GM19043 (cell line): ENCODE measurements around the gene MIPOL1.
"Not testable (repeated sequence)": the region's sequence is repeated elsewhere in the genome, so short reads cannot be mapped to it uniquely, and the experiment has no call there.

Source experiments
- ATAC-seq: cut with Tn5 transposase; IDR thresholded peaks from one replicate; pipeline ENCODE4 v1.9.1; 2021; ENCODE audit warnings: low read depth; ENCODE audit not compliant: unreplicated experiment

The MIPOL1 gene

GRCh38 chr14:37278636-37279538 is 81.2 kb downstream of the MIPOL1 start:
- no peak for ATAC-seq

GRCh38 chr14:37279818-37280217 is 82.1 kb downstream of the MIPOL1 start:
- no peak for ATAC-seq

DNA sequence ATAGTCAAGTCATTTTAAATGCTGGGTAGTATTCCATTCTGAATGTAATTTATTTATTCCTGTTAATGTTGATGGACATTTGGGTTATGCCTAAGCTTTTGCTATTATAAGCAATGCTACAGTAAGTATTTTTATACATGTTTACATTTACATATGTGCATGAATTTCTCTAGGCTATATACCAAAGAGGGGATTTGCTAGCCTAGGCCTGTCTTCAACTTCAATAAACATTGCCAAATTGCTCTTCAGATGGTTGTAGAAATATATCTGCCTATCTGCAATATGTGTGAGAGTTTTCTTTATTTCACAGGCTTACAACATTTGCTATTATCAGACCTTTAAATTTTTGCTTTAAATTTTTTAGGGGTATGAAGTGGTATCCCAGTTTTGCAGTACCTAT is 87.0 kb downstream of the MIPOL1 start:
- no peak for ATAC-seq

- no peak for ATAC-seq
These were observed 87.5 kb downstream of the MIPOL1 start for GRCh38 chr14:37285220-37285619.

DNA sequence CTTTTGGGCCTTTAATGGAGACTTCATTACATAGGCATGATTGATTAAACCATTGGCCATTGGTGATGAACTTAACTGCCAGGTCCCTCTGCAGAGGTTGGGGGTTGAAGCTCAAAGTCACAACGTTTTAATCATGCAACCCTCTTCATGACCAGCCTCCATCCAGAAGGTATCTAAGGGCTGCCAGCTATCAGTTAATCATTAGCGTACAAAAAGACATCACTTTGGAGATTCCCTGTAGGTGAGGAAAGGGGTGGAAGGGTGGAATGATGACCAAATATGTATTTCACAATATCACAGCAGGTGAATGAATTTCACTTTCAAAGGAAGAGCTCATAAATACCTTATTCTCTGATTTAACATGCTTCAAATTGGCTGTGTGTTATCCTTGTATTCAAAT is 92.0 kb downstream of the MIPOL1 start:
- no peak for ATAC-seq

DNA sequence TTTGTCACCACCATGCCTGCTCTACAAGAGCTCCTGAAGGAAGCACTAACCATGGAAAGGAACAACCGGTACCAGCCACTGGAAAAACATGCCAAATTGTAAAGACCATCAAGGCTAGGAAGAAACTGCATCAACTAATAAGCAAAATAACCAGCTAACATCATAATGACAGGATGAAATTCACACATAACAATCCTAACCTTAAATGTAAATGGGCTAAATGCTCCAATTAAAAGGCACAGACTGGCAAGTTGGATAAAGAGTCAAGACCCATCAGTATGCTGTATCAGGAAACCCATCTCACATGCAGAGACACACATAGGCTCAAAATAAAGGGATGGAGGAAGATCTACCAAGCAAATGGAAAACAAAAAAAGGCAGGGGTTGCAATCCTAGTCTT is 97.5 kb downstream of the MIPOL1 start:
- not testable (repeated sequence) for ATAC-seq

GRCh38 chr14:37311252-37311651 is 113.5 kb downstream of the MIPOL1 start:
- ATAC-seq: no peak

- no peak for ATAC-seq
These were observed 121.2 kb downstream of the MIPOL1 start for GRCh38 chr14:37318938-37319337.

DNA sequence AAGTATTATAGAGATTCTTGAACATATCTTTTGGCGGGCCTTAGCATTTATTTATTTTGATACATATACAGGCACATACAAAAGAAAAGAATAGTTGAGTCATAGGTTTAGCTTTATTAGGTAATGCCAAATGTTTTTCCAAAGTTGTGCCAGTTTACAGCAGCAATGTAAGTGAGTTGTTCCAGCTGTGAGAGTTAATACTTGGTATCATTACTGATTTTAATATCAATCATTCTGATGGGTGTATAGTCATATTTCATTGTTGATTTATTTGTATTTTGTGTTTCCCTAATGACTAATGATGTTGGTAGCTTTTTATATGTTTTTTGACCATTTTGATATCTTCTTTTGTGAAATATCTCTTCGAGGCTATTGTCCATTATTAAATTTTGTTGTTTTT is 122.4 kb downstream of the MIPOL1 start:
- no peak for ATAC-seq

DNA sequence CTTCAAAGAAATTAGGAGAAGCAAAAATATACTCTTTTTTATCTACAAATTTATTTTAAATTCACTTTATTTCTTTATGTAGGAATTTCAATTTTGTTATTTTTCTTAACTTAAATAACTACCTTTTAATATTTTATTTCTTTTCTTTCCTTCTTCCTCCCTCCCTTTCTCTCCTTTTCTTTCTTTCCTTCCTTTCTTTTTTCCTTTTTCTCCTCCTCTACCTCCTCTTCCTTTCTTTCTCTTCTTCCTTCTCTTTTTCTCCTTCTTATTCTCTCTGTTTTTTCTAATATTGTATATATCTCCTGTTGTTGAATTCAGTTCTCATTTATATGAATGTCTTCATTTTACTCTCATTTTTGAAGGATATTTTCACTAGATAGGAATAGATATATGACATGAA is 127.6 kb downstream of the MIPOL1 start:
- ATAC-seq: no peak

DNA sequence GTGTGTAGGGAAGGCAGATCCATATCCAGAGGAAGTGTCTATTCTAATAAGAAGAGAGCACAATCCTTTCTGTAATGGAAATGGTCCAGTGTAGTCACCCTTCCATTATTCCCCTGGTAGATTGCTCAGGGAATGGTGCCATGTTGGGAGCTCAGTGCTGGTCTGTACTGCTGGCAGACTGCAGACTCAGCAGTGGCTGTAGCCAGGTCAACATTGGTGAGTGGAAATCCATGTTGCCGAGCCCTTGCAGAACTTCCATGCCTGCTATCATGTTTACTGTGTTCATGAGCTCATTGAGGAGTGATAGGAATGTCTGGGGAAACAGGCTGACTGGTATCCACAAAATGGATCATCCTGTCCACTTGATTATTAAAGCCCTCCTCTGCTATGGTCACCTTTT is 128.7 kb downstream of the MIPOL1 start:
- ATAC-seq: no peak

- not testable (repeated sequence) for ATAC-seq
These were observed 130.2 kb downstream of the MIPOL1 start for GRCh38 chr14:37327933-37328332.

GRCh38 chr14:37328673-37329072 is 130.9 kb downstream of the MIPOL1 start:
- ATAC-seq: no peak

GRCh38 chr14:37329189-37330001 is 131.7 kb downstream of the MIPOL1 start:
- no peak for ATAC-seq

DNA sequence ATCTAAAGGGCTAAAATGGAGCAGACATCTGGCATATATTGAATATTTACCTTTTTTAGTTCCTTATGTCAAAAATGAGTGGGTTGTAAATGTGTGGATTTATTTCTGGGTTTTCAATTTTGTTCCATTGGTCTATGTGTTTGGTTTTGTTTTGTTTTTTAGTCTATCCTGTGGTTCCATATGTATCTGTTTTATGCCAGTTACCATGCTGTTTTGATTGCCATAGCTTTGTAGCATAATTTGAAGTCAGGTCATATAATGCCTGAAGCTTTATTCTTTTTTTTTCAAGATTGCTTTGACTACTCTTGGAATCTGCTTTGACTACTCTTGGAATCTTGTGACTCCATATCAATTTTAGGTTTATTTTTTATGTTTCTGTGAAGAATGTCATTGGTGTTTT is 133.2 kb downstream of the MIPOL1 start:
- no peak for ATAC-seq

GRCh38 chr14:37340353-37340752 is 142.6 kb downstream of the MIPOL1 start:
- ATAC-seq: no peak

- no peak for ATAC-seq
These were observed 145.8 kb downstream of the MIPOL1 start for GRCh38 chr14:37343307-37344094.

DNA sequence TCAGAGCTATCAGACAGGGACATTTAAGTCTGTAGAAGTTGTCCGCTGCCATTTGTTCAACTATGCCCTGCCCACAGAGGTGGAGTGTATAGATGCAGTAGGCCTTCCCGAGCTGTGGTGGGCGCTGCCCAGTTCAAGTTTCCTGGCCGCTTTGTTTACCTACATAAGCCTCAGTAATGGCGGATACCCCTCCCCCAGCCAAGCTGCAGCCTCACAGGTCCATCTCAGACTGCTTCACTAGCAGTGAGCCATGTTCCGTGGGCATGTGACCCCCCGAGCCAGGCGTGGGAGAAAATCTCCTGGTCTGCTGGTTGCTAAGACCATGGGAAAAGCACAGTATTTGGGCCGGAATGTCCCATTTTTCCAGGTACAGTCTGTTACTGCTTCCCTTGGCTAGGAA is 165.9 kb downstream of the MIPOL1 start:
- no peak for ATAC-seq

- no peak for ATAC-seq
These were observed 171.7 kb downstream of the MIPOL1 start for GRCh38 chr14:37369425-37369824.

GRCh38 chr14:37375566-37375965 is 177.8 kb downstream of the MIPOL1 start:
- no peak for ATAC-seq
